Uterus (tissue), 4 donors: ENCODE measurements around the gene EXD1. TPM values are rescaled to one million over a fixed set of nuclear protein-coding genes. Genes with fewer than 3 reads are reported as not detected.
"Not testable (repeated sequence)": the region's sequence is repeated elsewhere in the genome, so short reads cannot be mapped to it uniquely, and the experiment has no call there.

Source experiments
- DNase-seq, 2 donors: peaks; one replicate each; pipeline ENCODE4 v3.0.0-alpha.2; 2019 to 2020
- H3K27ac ChIP-seq, 2 donors: fragments of 200-600 bp; sonication (generic); 1 replicate in 1 of 2; 2 replicates in 1 of 2; pipeline ENCODE4 v1.5.1; 2016 to 2018
- H3K27me3 ChIP-seq, 2 donors: fragments of 200-600 bp; sonication (generic); one replicate each; pipeline ENCODE4 v1.5.1; 2018 to 2019; ENCODE audit warnings: control low read depth in 1 of 2
- H3K36me3 ChIP-seq, 2 donors: fragments of 200-600 bp; sonication (generic); one replicate each; pipeline ENCODE4 v1.5.1; 2019; ENCODE audit warnings: control low read depth in 1 of 2
- H3K4me1 ChIP-seq, 2 donors: fragments of 200-600 bp; sonication (generic); one replicate each; pipeline ENCODE4 v1.5.1; 2018 to 2019; ENCODE audit warnings: control low read depth in 1 of 2
- H3K4me3 ChIP-seq, 2 donors: fragments of 200-600 bp; sonication (generic); 1 replicate in 1 of 2; 2 replicates in 1 of 2; pipeline ENCODE4 v1.5.1; 2018 to 2019; ENCODE audit warnings: mild to moderate bottlenecking in 1 of 2
- H3K9me3 ChIP-seq, 2 donors: fragments of 200-600 bp; sonication (generic); one replicate each; pipeline ENCODE4 v1.5.1; 2019; ENCODE audit warnings: control low read depth in 1 of 2
- POLR2A ChIP-seq, 2 donors: fragments of 450-650 bp; IDR thresholded peaks; one replicate each; pipeline ENCODE4 v1.6.1; 2016; ENCODE audit warnings: antibody characterized with exemption in 2 of 2, mild to moderate bottlenecking in 1 of 2, moderate library complexity in 1 of 2
- intact Hi-C: fragments of 100-400 bp; cut with DNase I; formaldehyde crosslinking; loops from one replicate; pipeline ENCODE4 v1.15.1; 2023; ENCODE audit warnings: low total_unique reads
- total RNA-seq, 4 donors: library from RNA; depleted of rRNA in 3 of 4; stranded (reverse); fragments of >200 nt in 3 of 4; gene quantifications; one replicate each; pipeline versions ENCODE4 v1.1.0 to v1.2.4, GENCODE V29; 2014 to 2023
- TF ChIP-seq, protein P1 (sequence below), 4 experiments: fragments of 200-600 bp in 2 of 4; fragments of 450-650 bp in 2 of 4; sonication (generic) in 2 of 4; IDR thresholded peaks; one replicate each; pipeline ENCODE4 v1.5.1; 2016 to 2019; ENCODE audit warnings: antibody characterized with exemption in 4 of 4, mild to moderate bottlenecking in 2 of 4, moderate library complexity in 1 of 4
- donor health status: DM: yes; HTN: yes; CAD: no.

The EXD1 gene
- total RNA-seq, 4 donors from 2014 or later: not detected

GRCh38 chr15:41269887-41270286 is 39.3 kb upstream of the EXD1 start:
- no peaks in the 10 kb centered on the region for H3K4me1 ChIP-seq
- TF ChIP-seq, protein P1, sequence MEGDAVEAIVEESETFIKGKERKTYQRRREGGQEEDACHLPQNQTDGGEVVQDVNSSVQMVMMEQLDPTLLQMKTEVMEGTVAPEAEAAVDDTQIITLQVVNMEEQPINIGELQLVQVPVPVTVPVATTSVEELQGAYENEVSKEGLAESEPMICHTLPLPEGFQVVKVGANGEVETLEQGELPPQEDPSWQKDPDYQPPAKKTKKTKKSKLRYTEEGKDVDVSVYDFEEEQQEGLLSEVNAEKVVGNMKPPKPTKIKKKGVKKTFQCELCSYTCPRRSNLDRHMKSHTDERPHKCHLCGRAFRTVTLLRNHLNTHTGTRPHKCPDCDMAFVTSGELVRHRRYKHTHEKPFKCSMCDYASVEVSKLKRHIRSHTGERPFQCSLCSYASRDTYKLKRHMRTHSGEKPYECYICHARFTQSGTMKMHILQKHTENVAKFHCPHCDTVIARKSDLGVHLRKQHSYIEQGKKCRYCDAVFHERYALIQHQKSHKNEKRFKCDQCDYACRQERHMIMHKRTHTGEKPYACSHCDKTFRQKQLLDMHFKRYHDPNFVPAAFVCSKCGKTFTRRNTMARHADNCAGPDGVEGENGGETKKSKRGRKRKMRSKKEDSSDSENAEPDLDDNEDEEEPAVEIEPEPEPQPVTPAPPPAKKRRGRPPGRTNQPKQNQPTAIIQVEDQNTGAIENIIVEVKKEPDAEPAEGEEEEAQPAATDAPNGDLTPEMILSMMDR (IDR thresholded peaks at IDR 0.05): no peak
- TF ChIP-seq POLR2A (IDR thresholded peaks at IDR 0.05): no peak
- intact Hi-C loops: no loop called here
- H3K4me3 ChIP-seq: no peak overlapping the region
- no peak overlapping the region for H3K27ac ChIP-seq
- H3K27me3 ChIP-seq: no peaks in the 10 kb centered on the region
- no peaks in the 10 kb centered on the region for H3K9me3 ChIP-seq
- no peak for DNase-seq
- no peaks in the 10 kb centered on the region for H3K36me3 ChIP-seq

GRCh38 chr15:41263891-41264351 is 33.4 kb upstream of the EXD1 start:
- no peak overlapping the region for H3K27ac ChIP-seq
- no peaks in the 10 kb centered on the region for H3K4me1 ChIP-seq
- TF ChIP-seq POLR2A (IDR thresholded peaks at IDR 0.05): no peak
- TF ChIP-seq, protein P1 (IDR thresholded peaks at IDR 0.05): no peak
- H3K9me3 ChIP-seq: no peaks in the 10 kb centered on the region
- H3K4me3 ChIP-seq: no peak overlapping the region
- H3K27me3 ChIP-seq: no peaks in the 10 kb centered on the region
- no peak for DNase-seq
- no peaks in the 10 kb centered on the region for H3K36me3 ChIP-seq
- intact Hi-C loops: no loop called here

DNA sequence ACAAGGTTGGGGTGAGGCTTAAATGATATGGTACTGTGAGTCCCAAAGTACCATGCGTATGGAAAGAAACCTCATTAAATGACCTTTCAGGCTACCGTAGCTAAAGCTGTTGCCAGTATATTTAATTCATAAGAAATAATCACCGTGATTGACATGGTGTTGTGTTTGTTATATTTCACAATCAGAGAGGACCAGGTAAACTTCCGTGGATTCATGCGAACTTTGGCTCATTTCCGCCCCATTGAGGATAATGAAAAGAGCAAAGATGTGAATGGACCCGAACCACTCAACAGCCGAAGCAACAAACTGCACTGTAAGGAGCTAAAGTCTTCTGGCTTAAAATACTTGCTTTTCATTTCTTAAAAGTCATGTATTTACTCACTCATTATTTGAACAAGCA is 32.0 kb upstream of the EXD1 start:
- no peaks in the 10 kb centered on the region for H3K36me3 ChIP-seq
- H3K4me1 ChIP-seq: no peaks in the 10 kb centered on the region
- intact Hi-C loops: no loop called here
- no peak overlapping the region for H3K27ac ChIP-seq
- TF ChIP-seq POLR2A (IDR thresholded peaks at IDR 0.05): no peak
- TF ChIP-seq, protein P1 (IDR thresholded peaks at IDR 0.05): no peak
- no peak overlapping the region for H3K4me3 ChIP-seq
- no peak for DNase-seq
- H3K9me3 ChIP-seq: no peaks in the 10 kb centered on the region
- H3K27me3 ChIP-seq: no peaks in the 10 kb centered on the region

GRCh38 chr15:41260924-41261323 is 30.4 kb upstream of the EXD1 start:
- DNase-seq, H3K27me3 ChIP-seq, H3K36me3 ChIP-seq, H3K4me1 ChIP-seq, H3K9me3 ChIP-seq, intact Hi-C loops, H3K4me3 ChIP-seq, H3K27ac ChIP-seq: not testable (repeated sequence)

GRCh38 chr15:41259546-41260189 is 29.1 kb upstream of the EXD1 start:
- no peaks in the 10 kb centered on the region for H3K4me1 ChIP-seq
- no peaks in the 10 kb centered on the region for H3K36me3 ChIP-seq
- TF ChIP-seq POLR2A (IDR thresholded peaks at IDR 0.05): no peak
- TF ChIP-seq, protein P1 (IDR thresholded peaks at IDR 0.05): no peak
- H3K27ac ChIP-seq: no peak overlapping the region
- intact Hi-C loops: no loop called here
- H3K4me3 ChIP-seq: no peak overlapping the region
- no peaks in the 10 kb centered on the region for H3K27me3 ChIP-seq
- no peak for DNase-seq
- H3K9me3 ChIP-seq: no peaks in the 10 kb centered on the region
